GM12865 (cell line): ENCODE measurements around the gene LGR4.

Experiments
- DNase-seq: peaks from one replicate; pipeline ENCODE4 v3.0.0; 2010; ENCODE audit warnings: low read depth
- H3K4me3 ChIP-seq: 2 replicates; pipeline ENCODE4 v1.5.1; 2011; ENCODE audit warnings: mild to moderate bottlenecking, low read depth, low read length, control low read depth
- TF ChIP-seq, protein P1 (sequence below): IDR thresholded peaks from 2 replicates; pipeline ENCODE4 v1.5.1; 2011; ENCODE audit warnings: low read length, control low read depth, low read depth, inconsistent platforms; ENCODE audit not compliant: insufficient read depth; ENCODE audit errors: missing control alignments

Gene LGR4

DNA sequence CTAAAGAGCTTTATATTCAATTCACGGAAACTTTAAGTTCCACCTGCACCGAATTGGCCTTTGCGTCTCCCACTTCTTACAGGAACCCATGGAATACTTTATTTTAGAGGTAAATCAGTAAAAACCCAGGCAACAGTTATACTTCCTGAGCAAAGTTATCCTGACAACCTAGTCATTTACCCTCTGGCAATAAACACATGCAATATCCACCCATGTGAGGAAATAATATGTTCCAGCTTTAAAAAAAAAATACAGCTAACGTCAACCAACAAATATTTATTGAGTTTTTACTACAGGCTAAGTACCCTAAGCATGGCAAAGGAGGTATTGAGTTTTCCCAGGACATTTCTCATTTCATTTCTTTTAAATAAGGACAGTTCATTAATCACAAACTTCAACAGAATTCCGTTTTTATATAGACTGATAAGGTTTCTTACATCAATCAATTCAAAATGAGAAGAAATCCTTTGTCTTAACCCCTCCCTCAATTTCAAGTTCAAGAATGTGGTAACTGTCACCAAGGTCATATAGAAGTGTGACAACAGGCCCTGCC, 71.2 kb downstream of the LGR4 start:
- H3K4me3 ChIP-seq, result no peak overlapping the region
- no peak for DNase-seq
- TF ChIP-seq, protein P1, sequence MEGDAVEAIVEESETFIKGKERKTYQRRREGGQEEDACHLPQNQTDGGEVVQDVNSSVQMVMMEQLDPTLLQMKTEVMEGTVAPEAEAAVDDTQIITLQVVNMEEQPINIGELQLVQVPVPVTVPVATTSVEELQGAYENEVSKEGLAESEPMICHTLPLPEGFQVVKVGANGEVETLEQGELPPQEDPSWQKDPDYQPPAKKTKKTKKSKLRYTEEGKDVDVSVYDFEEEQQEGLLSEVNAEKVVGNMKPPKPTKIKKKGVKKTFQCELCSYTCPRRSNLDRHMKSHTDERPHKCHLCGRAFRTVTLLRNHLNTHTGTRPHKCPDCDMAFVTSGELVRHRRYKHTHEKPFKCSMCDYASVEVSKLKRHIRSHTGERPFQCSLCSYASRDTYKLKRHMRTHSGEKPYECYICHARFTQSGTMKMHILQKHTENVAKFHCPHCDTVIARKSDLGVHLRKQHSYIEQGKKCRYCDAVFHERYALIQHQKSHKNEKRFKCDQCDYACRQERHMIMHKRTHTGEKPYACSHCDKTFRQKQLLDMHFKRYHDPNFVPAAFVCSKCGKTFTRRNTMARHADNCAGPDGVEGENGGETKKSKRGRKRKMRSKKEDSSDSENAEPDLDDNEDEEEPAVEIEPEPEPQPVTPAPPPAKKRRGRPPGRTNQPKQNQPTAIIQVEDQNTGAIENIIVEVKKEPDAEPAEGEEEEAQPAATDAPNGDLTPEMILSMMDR, result no peak

DNA sequence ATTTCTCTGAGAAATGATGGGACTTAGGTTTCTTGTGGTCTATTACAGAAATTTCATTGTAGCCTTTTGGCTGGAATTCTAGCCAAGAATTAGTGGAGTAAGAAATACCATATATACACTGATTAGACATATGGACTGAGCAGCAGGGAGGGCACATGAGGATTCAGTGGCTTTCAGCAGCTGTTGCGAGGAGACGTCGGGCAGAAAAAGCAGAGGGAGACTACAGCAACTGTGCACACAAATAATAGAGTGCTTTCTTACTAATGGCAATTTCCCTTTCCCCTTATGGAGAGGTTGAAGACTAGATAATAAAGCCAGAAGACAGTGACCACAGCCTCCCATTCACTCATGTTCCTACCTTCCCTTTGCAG, 74.2 kb downstream of the LGR4 start:
- TF ChIP-seq, protein P1, result no peak
- no peak overlapping the region for H3K4me3 ChIP-seq
- DNase-seq, result no peak

DNA sequence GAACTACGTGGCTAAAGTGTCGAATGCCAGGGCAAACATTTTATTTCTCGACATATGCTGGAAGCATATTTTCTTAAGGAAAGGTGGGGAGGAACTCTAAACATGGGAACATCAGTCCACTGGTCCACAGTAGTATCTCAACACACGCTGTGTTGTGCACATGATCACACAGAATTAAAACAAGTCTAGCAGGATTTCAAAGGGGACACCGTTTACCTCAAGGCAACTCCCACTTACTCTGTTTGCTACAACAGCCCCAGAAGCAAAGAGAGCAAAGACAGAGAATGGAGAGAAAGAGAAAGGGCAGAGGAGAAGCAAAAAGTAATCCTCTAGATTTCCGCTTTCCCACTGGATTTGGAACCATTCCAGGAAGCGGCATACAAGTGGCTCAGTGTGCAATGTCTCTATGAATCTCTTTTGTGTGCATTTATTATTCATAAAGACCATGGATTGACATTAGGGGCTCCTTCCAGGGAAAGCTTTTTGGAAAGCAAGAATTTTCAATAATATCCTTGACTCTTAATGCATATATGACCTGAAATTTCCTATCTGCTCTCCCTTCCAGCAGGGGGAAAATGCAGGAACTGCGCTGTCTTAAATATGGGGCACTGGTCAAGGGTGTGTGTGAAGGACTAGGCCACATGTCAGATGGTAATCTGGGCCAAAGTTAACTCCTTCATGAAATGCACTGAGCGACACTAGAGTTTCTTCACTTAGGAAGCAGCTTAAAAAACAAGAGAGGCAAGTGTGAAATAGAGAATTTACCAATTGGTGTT, 74.8 kb downstream of the LGR4 start:
- TF ChIP-seq, protein P1, result no peak
- no peak overlapping the region for H3K4me3 ChIP-seq
- DNase-seq, result no peak

DNA sequence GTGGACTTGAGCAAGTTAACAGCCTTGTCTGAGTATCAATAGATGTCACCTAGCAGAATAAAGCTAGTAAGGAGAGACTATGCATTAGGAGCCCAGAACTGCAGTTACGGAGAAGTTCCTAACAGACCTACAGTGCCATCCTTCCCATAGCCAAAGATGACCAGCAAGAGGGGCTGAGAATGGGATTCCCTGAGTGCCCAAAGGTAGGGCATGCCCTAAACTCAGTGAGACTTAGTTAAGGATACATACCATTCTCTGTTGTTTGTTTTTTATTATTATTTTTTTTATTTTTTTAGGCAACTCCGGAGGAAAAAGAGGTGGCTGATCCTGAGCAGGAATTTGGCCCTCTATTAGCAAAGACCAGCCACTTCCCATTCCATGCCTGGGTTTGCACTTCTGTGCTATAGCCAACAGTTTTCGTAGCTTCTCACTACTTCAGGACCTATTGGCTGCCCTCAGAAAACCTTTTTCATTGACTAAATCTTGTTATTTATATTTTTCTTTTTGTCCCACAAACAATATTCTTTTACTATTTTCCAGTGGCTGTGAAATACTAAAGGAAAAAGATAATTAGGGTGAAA, 76.2 kb downstream of the LGR4 start:
- H3K4me3 ChIP-seq, result no peak overlapping the region
- DNase-seq, result no peak
- TF ChIP-seq, protein P1, result no peak

DNA sequence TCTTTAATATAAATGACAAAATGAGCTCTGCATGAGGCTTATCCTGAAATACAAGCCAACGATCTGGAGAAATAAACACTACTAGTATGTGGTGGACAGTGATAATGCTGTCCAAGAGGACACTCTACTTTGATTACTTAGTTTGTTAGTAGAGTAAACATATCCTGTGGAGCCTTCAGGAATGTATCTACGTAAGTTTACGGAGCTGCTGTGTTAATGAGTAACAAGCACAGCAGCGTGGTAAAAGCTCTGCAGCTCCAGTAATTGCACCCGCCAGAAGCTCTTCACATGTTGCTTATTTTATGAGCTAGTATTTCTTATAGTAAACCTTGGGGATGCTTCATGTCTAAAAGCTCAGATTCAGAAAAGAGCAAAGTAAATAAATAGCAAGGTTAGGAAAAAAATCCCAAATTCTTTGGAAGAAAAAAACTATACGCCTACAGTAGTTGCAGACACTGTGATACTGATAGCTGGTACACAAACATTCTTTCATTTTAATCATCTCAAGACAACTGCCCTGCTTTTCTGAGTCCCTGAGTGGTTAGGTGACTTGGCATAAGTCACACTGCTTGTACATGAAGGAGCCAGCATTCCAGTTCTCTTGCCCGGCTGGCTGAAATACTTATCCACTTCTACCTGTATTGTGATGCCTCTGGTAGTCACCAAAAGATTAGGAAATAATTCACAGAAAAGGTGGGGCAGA, 76.9 kb downstream of the LGR4 start:
- TF ChIP-seq, protein P1, result no peak
- no peak for DNase-seq
- H3K4me3 ChIP-seq, result no peak overlapping the region

DNA sequence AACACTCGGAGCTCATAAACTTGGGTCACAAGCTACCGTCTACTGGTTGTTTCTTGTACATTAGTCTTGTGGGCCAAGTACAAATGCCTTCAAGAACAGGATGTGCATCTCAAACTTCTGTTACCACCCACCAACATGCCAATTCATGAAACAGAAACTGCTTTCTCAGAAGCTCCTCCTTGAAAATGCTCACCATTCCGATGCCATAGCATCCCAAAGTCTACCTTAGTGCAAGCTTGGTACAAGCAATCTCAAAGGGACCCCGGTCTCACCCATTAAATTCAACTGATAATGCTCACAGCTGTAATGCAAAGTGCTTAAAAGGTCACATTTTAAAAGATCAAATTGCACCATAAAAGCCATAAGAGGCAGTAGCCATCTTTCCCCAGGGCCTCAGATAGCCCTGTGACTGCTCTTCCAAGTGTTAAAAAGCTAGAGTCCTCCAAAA, 77.8 kb downstream of the LGR4 start:
- no peak overlapping the region for H3K4me3 ChIP-seq
- DNase-seq, result no peak
- TF ChIP-seq, protein P1, result no peak
